HL-60 (cell line): ENCODE data around the gene THY1.
A peak's percentile ranks its signal among the peaks of the same experiment; 100 is the strongest.

Source experiments
- DNase-seq, 2 experiments: peaks; one replicate each; pipeline ENCODE4 v3.0.0-alpha.2; 2010 to 2020; ENCODE audit warnings: low read depth in 1 of 2, low spot score in 1 of 2
- H3K27ac ChIP-seq: fragments of 250-450 bp; sonication (Bioruptor Pico); replicated peaks from 2 replicates; pipeline ENCODE4 v1.5.1; 2020; ENCODE audit warnings: mild to moderate bottlenecking, moderate library complexity
- H3K27me3 ChIP-seq: fragments of 250-450 bp; sonication (Bioruptor Pico); 2 replicates; pipeline ENCODE4 v1.5.1; 2021; ENCODE audit warnings: mild to moderate bottlenecking, moderate library complexity; ENCODE audit not compliant: insufficient read depth, poor library complexity, severe bottlenecking
- H3K4me3 ChIP-seq: replicated peaks from 2 replicates; pipeline ENCODE4 v1.5.1; 2011; ENCODE audit warnings: mild to moderate bottlenecking, control low read depth, low read length; ENCODE audit not compliant: insufficient read depth
- CTCF ChIP-seq: IDR thresholded peaks from one replicate; pipeline ENCODE4 v1.5.1; 2011; ENCODE audit warnings: low read length, control low read depth, inconsistent platforms; ENCODE audit not compliant: insufficient read depth
- GABPA ChIP-seq: IDR thresholded peaks from 2 replicates; pipeline ENCODE4 v1.6.1; 2012; ENCODE audit warnings: low read depth
- POLR2AphosphoS5 ChIP-seq: IDR thresholded peaks from 2 replicates; pipeline ENCODE4 v1.6.1; 2012; ENCODE audit warnings: low read depth
- SPI1 ChIP-seq: IDR thresholded peaks from 2 replicates; pipeline ENCODE4 v1.6.1; 2012; ENCODE audit warnings: low read depth, mild to moderate bottlenecking, borderline replicate concordance
- TF ChIP-seq, protein P1 (sequence below): IDR thresholded peaks from 2 replicates; pipeline ENCODE4 v1.6.1; 2012; ENCODE audit warnings: low read depth; ENCODE audit not compliant: insufficient replicate concordance

THY1 gene

GRCh38 chr11:119369132-119369925, 53.6 kb downstream of the THY1 start:
- Histone ChIP-seq H3K4me3 (no peak overlapping the region), H3K27me3 (peaks cover 8% of the 10 kb centered on the region), H3K27ac (no peak overlapping the region)
- DNase-seq, result no peak
- TF ChIP-seq, protein P1, sequence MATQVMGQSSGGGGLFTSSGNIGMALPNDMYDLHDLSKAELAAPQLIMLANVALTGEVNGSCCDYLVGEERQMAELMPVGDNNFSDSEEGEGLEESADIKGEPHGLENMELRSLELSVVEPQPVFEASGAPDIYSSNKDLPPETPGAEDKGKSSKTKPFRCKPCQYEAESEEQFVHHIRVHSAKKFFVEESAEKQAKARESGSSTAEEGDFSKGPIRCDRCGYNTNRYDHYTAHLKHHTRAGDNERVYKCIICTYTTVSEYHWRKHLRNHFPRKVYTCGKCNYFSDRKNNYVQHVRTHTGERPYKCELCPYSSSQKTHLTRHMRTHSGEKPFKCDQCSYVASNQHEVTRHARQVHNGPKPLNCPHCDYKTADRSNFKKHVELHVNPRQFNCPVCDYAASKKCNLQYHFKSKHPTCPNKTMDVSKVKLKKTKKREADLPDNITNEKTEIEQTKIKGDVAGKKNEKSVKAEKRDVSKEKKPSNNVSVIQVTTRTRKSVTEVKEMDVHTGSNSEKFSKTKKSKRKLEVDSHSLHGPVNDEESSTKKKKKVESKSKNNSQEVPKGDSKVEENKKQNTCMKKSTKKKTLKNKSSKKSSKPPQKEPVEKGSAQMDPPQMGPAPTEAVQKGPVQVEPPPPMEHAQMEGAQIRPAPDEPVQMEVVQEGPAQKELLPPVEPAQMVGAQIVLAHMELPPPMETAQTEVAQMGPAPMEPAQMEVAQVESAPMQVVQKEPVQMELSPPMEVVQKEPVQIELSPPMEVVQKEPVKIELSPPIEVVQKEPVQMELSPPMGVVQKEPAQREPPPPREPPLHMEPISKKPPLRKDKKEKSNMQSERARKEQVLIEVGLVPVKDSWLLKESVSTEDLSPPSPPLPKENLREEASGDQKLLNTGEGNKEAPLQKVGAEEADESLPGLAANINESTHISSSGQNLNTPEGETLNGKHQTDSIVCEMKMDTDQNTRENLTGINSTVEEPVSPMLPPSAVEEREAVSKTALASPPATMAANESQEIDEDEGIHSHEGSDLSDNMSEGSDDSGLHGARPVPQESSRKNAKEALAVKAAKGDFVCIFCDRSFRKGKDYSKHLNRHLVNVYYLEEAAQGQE, result no peak
- TF ChIP-seq CTCF (no peak), SPI1 (no peak), GABPA (no peak), POLR2AphosphoS5 (no peak)

DNA sequence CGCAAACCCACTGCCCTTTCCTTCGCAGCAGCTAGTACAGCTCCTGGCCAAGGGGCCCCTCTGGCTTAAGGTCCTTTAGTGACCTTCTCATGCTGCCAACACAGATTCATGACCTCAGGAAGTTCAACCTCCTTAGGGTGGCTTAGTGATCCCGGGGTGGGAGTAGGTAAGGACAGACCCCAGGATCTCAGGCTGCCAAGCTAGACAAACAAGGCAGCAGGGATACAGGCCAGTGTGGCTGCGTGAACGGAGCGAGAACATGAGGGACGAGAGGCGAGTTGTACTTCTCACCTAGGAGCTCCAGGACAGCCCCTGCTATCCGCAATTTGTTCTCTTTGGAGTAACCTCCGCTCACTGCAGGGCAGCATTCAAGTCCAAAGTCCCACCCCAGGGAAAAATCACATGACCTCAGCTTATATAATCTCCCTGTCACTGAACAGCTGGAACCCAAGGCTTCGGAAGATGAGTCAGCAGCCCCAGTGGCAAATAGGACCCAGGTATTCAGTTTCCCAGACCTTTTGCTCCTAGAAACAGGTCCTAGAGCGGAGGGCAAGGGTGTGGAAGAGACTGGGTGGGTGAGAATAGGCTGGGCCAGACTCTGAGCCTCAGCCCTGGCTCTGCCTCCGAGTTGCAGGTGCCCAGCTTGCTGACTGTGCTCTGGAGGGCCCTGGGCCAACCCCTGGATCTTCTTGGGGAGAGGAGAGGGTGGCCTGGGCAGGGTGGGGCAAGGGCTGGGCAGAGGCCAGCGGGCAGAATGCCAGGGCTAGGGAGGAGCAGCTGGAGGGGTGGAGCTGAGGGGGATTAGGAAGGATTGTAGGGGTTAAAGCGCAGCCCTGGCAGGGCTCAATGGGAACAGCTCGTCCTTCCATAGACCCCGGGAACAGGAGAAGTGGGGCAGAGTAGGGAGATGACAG, 54.6 kb downstream of the THY1 start:
- TF ChIP-seq, protein P1, result no peak
- TF ChIP-seq POLR2AphosphoS5 (no peak), CTCF (no peak), SPI1 (no peak), GABPA (no peak)
- no peak for DNase-seq
- H3K4me3 ChIP-seq, result no peak overlapping the region
- H3K27ac ChIP-seq, result peak overlapping the region; percentile 59
- peaks cover 11% of the 10 kb centered on the region for H3K27me3 ChIP-seq

DNA sequence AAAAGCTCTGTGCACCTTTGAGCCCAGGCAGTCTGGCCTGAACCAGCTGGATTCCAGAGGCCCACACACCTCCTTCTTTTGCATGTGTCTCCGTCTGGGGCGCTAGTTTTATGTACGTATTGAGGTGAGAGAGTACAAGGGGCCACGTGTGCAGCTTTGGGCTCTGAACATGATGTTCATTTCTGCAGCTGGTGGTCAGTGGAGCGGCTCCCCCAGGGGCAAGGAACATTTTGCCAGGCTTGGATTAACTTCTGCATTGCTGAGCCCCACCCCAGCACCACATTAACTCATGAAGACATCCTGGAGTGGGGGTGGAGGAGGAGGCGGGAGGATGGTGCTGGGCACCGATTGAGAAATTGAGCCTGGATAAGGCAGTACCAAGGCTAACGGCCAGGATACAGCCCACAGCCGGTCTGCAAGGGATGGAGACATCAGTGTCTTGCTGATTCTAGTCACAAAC, 55.3 kb downstream of the THY1 start:
- TF ChIP-seq SPI1, result no peak
- TF ChIP-seq, protein P1, result no peak
- TF ChIP-seq GABPA, result no peak
- no peak for TF ChIP-seq POLR2AphosphoS5
- no peak for TF ChIP-seq CTCF
- peak in 1 of 2 experiments; percentile 87 for DNase-seq
- peaks cover 14% of the 10 kb centered on the region for H3K27me3 ChIP-seq
- peak overlapping the region; percentile 59 for H3K27ac ChIP-seq
- no peak overlapping the region for H3K4me3 ChIP-seq
